Endodermal cell (in vitro differentiated cells): ENCODE data around the gene CLDN22. TPM values are rescaled to one million over a fixed set of nuclear protein-coding genes. Genes with fewer than 3 reads are reported as not detected.

Experiments
- DNase-seq: peaks from one replicate; pipeline ENCODE4 v3.0.0-alpha.2; 2017
- H3K27ac ChIP-seq: 2 replicates; pipeline ENCODE4 v1.5.1; 2013; ENCODE audit warnings: mild to moderate bottlenecking, low read depth, low read length, moderate library complexity
- H3K27me3 ChIP-seq: 2 replicates; pipeline ENCODE4 v1.6.1; 2013; ENCODE audit warnings: mild to moderate bottlenecking, low read length, moderate library complexity; ENCODE audit not compliant: insufficient read depth, control insufficient read depth, poor library complexity, severe bottlenecking
- H3K36me3 ChIP-seq: 2 replicates; pipeline ENCODE4 v1.7.0; 2013; ENCODE audit warnings: mild to moderate bottlenecking, low read length, moderate library complexity; ENCODE audit not compliant: control insufficient read depth, insufficient read depth
- H3K4me1 ChIP-seq: one replicate; pipeline ENCODE4 v1.7.0; 2013; ENCODE audit warnings: low read length; ENCODE audit not compliant: control insufficient read depth, insufficient read depth
- H3K4me3 ChIP-seq: 2 replicates; pipeline ENCODE4 v1.5.1; 2013; ENCODE audit warnings: mild to moderate bottlenecking, low read length, moderate library complexity
- H3K9ac ChIP-seq: 2 replicates; pipeline ENCODE4 v1.6.1; 2013; ENCODE audit warnings: mild to moderate bottlenecking, low read length, moderate library complexity; ENCODE audit not compliant: poor library complexity, severe bottlenecking; ENCODE audit errors: extremely low read depth
- H3K9me3 ChIP-seq: 2 replicates; pipeline ENCODE4 v1.6.1; 2013; ENCODE audit warnings: mild to moderate bottlenecking, low read length, moderate library complexity; ENCODE audit not compliant: control insufficient read depth
- H3K27ac Mint-ChIP-seq: 2 replicates; pipeline ENCODE4 v1.8.0; 2020; ENCODE audit warnings: mixed read lengths
- H3K27me3 Mint-ChIP-seq: 2 replicates; pipeline ENCODE4 v1.8.0; 2021; ENCODE audit warnings: mild to moderate bottlenecking, mixed read lengths; ENCODE audit not compliant: insufficient read depth
- H3K36me3 Mint-ChIP-seq: 2 replicates; pipeline ENCODE4 v1.8.0; 2020; ENCODE audit warnings: low read depth, mixed read lengths
- H3K4me1 Mint-ChIP-seq: 2 replicates; pipeline ENCODE4 v1.8.0; 2020; ENCODE audit warnings: mixed read lengths
- H3K4me3 Mint-ChIP-seq: 2 replicates; pipeline ENCODE4 v1.8.0; 2020; ENCODE audit warnings: mild to moderate bottlenecking, moderate library complexity, mixed read lengths
- H3K9me3 Mint-ChIP-seq: 2 replicates; pipeline ENCODE4 v1.8.0; 2020; ENCODE audit warnings: mild to moderate bottlenecking, mixed read lengths
- WGBS, 2 experiments: methylation state at CpG; one replicate each; pipeline versions ENCODE4 v1.1.5 to v1.1.7; 2013; ENCODE audit warnings: missing lambda C conversion rate in 2 of 2, mixed read lengths in 1 of 2; ENCODE audit not compliant: insufficient coverage in 1 of 2, insufficient read length in 1 of 2; 5-methylcytosine and 5-hydroxymethylcytosine counted together
- total RNA-seq, 2 donors: library from RNA; stranded (reverse); fragmentation: NEBNext Ultra II Directional in 1 of 2; extraction: Animal tissue kit (Norgen Biotek cat#: 25700) in 1 of 2; gene quantifications; 2 replicates in 1 of 2; 3 replicates in 1 of 2; pipeline ENCODE4 v1.2.1, GENCODE V29; 2021
- TF ChIP-seq, protein P1 (sequence below): fragments of 200-600 bp; sonication (generic); conservative IDR thresholded peaks from 2 replicates; pipeline ENCODE4 v1.5.0; 2021; ENCODE audit warnings: antibody characterized with exemption, mild to moderate bottlenecking

Gene CLDN22
- total RNA-seq, 2 donors from 2014 or later, result 0.15 TPM; not detected in 1

DNA sequence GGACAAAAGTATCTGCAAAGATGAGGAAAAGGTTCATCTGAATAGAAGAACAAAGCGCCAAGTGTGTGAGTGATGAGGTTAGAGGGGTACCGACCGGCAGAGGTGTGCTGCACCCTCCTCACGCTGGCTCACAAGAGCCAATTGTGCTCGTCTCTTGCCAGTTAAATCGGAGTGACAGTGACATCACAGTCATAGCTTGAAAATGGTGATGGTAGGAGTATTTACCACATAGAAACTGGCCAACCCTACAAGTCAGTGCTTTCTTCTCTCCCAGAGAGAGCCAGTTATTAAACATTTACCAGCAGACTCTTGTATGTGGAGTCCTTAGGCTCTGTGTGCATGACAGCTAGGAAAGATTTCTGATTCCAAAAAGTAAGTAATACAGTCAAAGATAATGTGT lies 32.4 kb downstream of the CLDN22 start:
- TF ChIP-seq, protein P1, sequence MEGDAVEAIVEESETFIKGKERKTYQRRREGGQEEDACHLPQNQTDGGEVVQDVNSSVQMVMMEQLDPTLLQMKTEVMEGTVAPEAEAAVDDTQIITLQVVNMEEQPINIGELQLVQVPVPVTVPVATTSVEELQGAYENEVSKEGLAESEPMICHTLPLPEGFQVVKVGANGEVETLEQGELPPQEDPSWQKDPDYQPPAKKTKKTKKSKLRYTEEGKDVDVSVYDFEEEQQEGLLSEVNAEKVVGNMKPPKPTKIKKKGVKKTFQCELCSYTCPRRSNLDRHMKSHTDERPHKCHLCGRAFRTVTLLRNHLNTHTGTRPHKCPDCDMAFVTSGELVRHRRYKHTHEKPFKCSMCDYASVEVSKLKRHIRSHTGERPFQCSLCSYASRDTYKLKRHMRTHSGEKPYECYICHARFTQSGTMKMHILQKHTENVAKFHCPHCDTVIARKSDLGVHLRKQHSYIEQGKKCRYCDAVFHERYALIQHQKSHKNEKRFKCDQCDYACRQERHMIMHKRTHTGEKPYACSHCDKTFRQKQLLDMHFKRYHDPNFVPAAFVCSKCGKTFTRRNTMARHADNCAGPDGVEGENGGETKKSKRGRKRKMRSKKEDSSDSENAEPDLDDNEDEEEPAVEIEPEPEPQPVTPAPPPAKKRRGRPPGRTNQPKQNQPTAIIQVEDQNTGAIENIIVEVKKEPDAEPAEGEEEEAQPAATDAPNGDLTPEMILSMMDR, result no peak
- Mint-ChIP-seq H3K27me3 (no peaks in the 10 kb centered on the region), H3K9me3 (no peaks in the 10 kb centered on the region), H3K4me3 (no peak overlapping the region), H3K36me3 (peaks cover 72% of the 10 kb centered on the region), H3K27ac (no peak overlapping the region), H3K4me1 (no peaks in the 10 kb centered on the region)
- DNase-seq, result no peak
- no peak overlapping the region for H3K4me3 ChIP-seq
- H3K27me3 ChIP-seq, result no peaks in the 10 kb centered on the region
- H3K9ac ChIP-seq, result no peak overlapping the region
- no peak overlapping the region for H3K27ac ChIP-seq
- H3K4me1 ChIP-seq, result no peaks in the 10 kb centered on the region
- WGBS, 2 experiments, result 96 to 100% methylated on average over 1 to 6 of the region's 6 CpGs
- H3K36me3 ChIP-seq, result peaks cover 96% of the 10 kb centered on the region
- H3K9me3 ChIP-seq, result no peaks in the 10 kb centered on the region

DNA sequence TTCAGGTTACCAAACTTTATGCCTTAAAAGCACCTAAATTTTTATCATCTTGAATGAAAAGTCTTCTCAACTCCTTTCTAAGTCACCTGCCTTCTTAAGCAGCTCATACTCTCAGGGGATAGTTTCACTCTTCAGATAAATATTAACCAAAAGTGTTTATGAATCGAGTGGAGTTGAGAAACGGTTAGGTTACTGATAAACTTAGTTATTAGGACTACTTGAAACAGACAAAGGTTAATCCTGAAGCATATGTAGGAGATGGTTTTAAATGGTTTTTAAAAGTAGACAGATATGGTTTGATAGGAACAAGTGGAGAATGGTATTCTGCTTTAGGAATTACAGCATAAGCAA lies 32.8 kb downstream of the CLDN22 start:
- Mint-ChIP-seq H3K27ac (no peak overlapping the region), H3K27me3 (no peaks in the 10 kb centered on the region), H3K9me3 (no peaks in the 10 kb centered on the region), H3K4me3 (no peak overlapping the region), H3K36me3 (peaks cover 72% of the 10 kb centered on the region), H3K4me1 (no peaks in the 10 kb centered on the region)
- DNase-seq, result no peak
- no peak overlapping the region for H3K4me3 ChIP-seq
- no peak overlapping the region for H3K9ac ChIP-seq
- 94 to 100% methylated on average over 2 of the region's 2 CpGs for WGBS, 2 experiments
- no peaks in the 10 kb centered on the region for H3K9me3 ChIP-seq
- no peaks in the 10 kb centered on the region for H3K27me3 ChIP-seq
- H3K36me3 ChIP-seq, result peaks cover 96% of the 10 kb centered on the region
- no peak overlapping the region for H3K27ac ChIP-seq
- TF ChIP-seq, protein P1, result no peak
- no peaks in the 10 kb centered on the region for H3K4me1 ChIP-seq

DNA sequence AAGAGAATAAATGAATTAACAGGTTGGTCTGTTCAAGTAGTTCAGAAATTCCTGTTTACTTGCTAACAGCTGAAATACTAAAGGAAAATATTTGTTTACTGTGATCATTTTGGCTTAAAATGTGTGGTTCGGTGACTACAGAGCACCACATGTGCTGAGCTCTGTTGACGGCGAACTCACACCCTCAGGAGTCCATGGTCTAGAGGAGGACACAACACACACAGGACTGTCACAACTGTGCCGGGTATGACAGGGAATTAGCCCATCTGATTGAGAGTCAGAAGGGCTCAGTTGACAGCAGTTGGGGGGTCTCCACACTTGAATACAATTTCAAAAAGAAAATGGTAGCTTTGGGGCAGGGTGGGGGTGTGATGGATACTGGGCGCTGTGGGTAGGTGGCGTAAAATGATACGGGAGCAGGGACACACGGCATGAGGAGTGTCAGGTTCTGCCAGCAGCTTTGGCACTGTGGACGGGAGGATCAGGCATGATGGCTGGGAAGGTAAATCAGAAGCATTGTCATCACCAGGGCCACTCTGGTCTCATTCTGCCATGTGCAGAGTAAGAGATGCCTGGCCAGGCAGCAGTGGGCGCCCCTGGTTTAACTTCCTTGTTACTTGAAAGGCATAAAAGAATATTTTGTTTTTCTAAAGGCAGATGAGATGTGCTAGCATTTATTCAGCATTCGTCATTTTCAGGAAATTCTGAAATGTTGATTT lies 33.3 kb downstream of the CLDN22 start:
- no peaks in the 10 kb centered on the region for H3K27me3 Mint-ChIP-seq
- Histone ChIP-seq H3K27me3 (no peaks in the 10 kb centered on the region), H3K9ac (no peak overlapping the region), H3K9me3 (no peaks in the 10 kb centered on the region), H3K27ac (no peak overlapping the region), H3K36me3 (peaks cover 99% of the 10 kb centered on the region), H3K4me3 (no peak overlapping the region), H3K4me1 (no peaks in the 10 kb centered on the region)
- no peaks in the 10 kb centered on the region for H3K9me3 Mint-ChIP-seq
- no peak for DNase-seq
- H3K4me3 Mint-ChIP-seq, result no peak overlapping the region
- TF ChIP-seq, protein P1, result no peak
- 94 to 96% methylated on average over 10 to 11 of the region's 11 CpGs for WGBS, 2 experiments
- H3K4me1 Mint-ChIP-seq, result no peaks in the 10 kb centered on the region
- no peak overlapping the region for H3K27ac Mint-ChIP-seq
- H3K36me3 Mint-ChIP-seq, result peaks cover 73% of the 10 kb centered on the region
